PC-9 (cell line): ENCODE results near the gene VSIG8. TPM values are rescaled to one million over a fixed set of nuclear protein-coding genes. Genes with fewer than 3 reads are reported as not detected.

Experiments
- BruUV-seq: library from RNA; stranded (reverse); fragments of 400-500 nt; replicated peaks from 2 replicates; lab custom pipeline; 2021; lab: Mats Ljungman, UMichigan
- CTCF ChIA-PET: fragments of 300-600 bp; sonication (Branson Sonifier 250); formaldehyde crosslinking; loops from one replicate; lab custom pipeline; 2022; ENCODE audit warnings: antibody characterized with exemption; lab: Charles Lee
- POLR2A ChIA-PET: fragments of 300-600 bp; sonication (Branson Sonifier 250); formaldehyde crosslinking; loops from one replicate; lab custom pipeline; 2022; ENCODE audit warnings: antibody characterized with exemption; ENCODE audit not compliant: unreplicated experiment; lab: Charles Lee
- DNase-seq, 2 experiments: peaks; one replicate each; pipeline versions ENCODE4 v3.0.0 to v3.0.0-alpha.2; 2015 to 2022; ENCODE audit warnings: mixed read lengths in 1 of 2
- H2AFZ ChIP-seq: fragments of 200-600 bp; sonication (generic); 2 replicates; pipeline ENCODE4 v1.8.1; 2017; ENCODE audit warnings: antibody characterized with exemption
- H3F3A ChIP-seq: fragments of 200-600 bp; sonication (generic); 2 replicates; pipeline ENCODE4 v1.8.1; 2017; ENCODE audit warnings: antibody characterized with exemption, mild to moderate bottlenecking, low read depth; ENCODE audit not compliant: insufficient read depth
- H3K27ac ChIP-seq: fragments of 200-600 bp; sonication (generic); 2 replicates; pipeline ENCODE4 v1.6.1; 2016; ENCODE audit warnings: mixed run types
- H3K27me3 ChIP-seq: fragments of 200-600 bp; sonication (generic); 2 replicates; pipeline ENCODE4 v1.6.1; 2016; ENCODE audit warnings: low read depth, mixed run types; ENCODE audit not compliant: insufficient read depth
- H3K36me3 ChIP-seq: fragments of 200-600 bp; sonication (generic); 2 replicates; pipeline ENCODE4 v1.6.1; 2016; ENCODE audit warnings: low read depth, mixed run types
- H3K4me1 ChIP-seq: fragments of 200-600 bp; sonication (generic); replicated peaks from 2 replicates; pipeline ENCODE4 v1.6.1; 2016; ENCODE audit warnings: mixed run types; ENCODE audit not compliant: insufficient read depth
- H3K4me2 ChIP-seq: fragments of 200-600 bp; sonication (generic); 2 replicates; pipeline ENCODE4 v1.6.1; 2017; ENCODE audit warnings: mixed run types
- H3K4me3 ChIP-seq: fragments of 200-600 bp; sonication (generic); 2 replicates; pipeline ENCODE4 v1.6.1; 2016; ENCODE audit warnings: mixed run types
- H3K79me2 ChIP-seq: fragments of 200-600 bp; sonication (generic); 2 replicates; pipeline ENCODE4 v1.6.1; 2017; ENCODE audit warnings: low read depth, mixed run types
- H3K9me2 ChIP-seq: fragments of 200-600 bp; sonication (generic); 2 replicates; pipeline ENCODE4 v1.8.1; 2017; ENCODE audit warnings: mild to moderate bottlenecking; ENCODE audit not compliant: insufficient read depth
- H3K9me3 ChIP-seq: fragments of 200-600 bp; sonication (generic); 2 replicates; pipeline ENCODE4 v1.8.1; 2016; ENCODE audit warnings: low read depth; ENCODE audit not compliant: insufficient read depth
- H4K20me1 ChIP-seq: fragments of 200-600 bp; sonication (generic); 2 replicates; pipeline ENCODE4 v1.8.1; 2017; ENCODE audit not compliant: insufficient read depth
- CTCF ChIP-seq: fragments of 200-600 bp; sonication (generic); conservative IDR thresholded peaks from 2 replicates; pipeline ENCODE4 v1.6.1; 2017; ENCODE audit warnings: mixed run types, antibody characterized with exemption, mild to moderate bottlenecking, moderate library complexity
- EZH2 ChIP-seq: fragments of 200-600 bp; sonication (generic); IDR thresholded peaks from 2 replicates; pipeline ENCODE4 v1.8.0; 2017; ENCODE audit warnings: antibody characterized with exemption, low read depth
- intact Hi-C: fragments of 100-400 bp; cut with micrococcal nuclease; formaldehyde crosslinking; loops from one replicate; pipeline ENCODE4 v1.10.0; 2022; ENCODE audit not compliant: unreplicated experiment
- total RNA-seq: library from RNA; stranded (reverse); gene quantifications from 2 replicates; pipeline ENCODE4 v1.2.3, GENCODE V29; 2021

The VSIG8 gene
- total RNA-seq, 1 experiment from 2014 or later = not detected

GRCh38 chr1:159835356-159835755 is 27.1 kb downstream of the VSIG8 start:
- no peaks in the 10 kb centered on the region for H3K9me3 ChIP-seq
- H2AFZ ChIP-seq = no peak overlapping the region
- no peak for TF ChIP-seq CTCF
- TF ChIP-seq EZH2 = no peak
- H3K9me2 ChIP-seq = no peaks in the 10 kb centered on the region
- CTCF ChIA-PET = no interaction called here
- POLR2A ChIA-PET = no interaction called here
- no peak overlapping the region for H3K4me2 ChIP-seq
- no peak overlapping the region for H3K27ac ChIP-seq
- no peak for DNase-seq
- no peaks in the 10 kb centered on the region for H3K79me2 ChIP-seq
- no peaks in the 10 kb centered on the region for H3F3A ChIP-seq
- H3K4me1 ChIP-seq = peaks cover 20% of the 10 kb centered on the region
- H3K27me3 ChIP-seq = no peaks in the 10 kb centered on the region
- intact Hi-C loops = no loop called here
- no TSS peak for BruUV-seq
- H3K36me3 ChIP-seq = no peaks in the 10 kb centered on the region
- H3K4me3 ChIP-seq = no peak overlapping the region
- H4K20me1 ChIP-seq = no peaks in the 10 kb centered on the region

- POLR2A ChIA-PET = no interaction called here
- BruUV-seq = no TSS peak
Observed at GRCh38 chr1:159832309-159832708, 30.1 kb downstream of the VSIG8 start.

GRCh38 chr1:159831412-159832141 is 30.9 kb downstream of the VSIG8 start:
- Histone ChIP-seq H3K4me1 (peaks cover under 1% of the 10 kb centered on the region; the same call in 1 of the 2 replicates), H3K9me2 (no peaks in the 10 kb centered on the region), H3K4me2 (no peak overlapping the region), H3K36me3 (no peaks in the 10 kb centered on the region), H4K20me1 (no peaks in the 10 kb centered on the region), H3F3A (no peaks in the 10 kb centered on the region), H3K79me2 (no peaks in the 10 kb centered on the region), H3K27ac (no peak overlapping the region), H3K27me3 (no peaks in the 10 kb centered on the region), H2AFZ (no peak overlapping the region), H3K4me3 (no peak overlapping the region), H3K9me3 (no peaks in the 10 kb centered on the region)
- POLR2A ChIA-PET = no interaction called here
- DNase-seq = no peak
- intact Hi-C loops = no loop called here
- TF ChIP-seq EZH2 (no peak), CTCF (no peak)
- CTCF ChIA-PET = no interaction called here
- no TSS peak for BruUV-seq

More at GRCh38 chr1:159832309-159832708, 30.1 kb downstream of the VSIG8 start:
- H3F3A ChIP-seq = no peaks in the 10 kb centered on the region
- no peaks in the 10 kb centered on the region for H3K36me3 ChIP-seq
- no peak overlapping the region for H3K4me2 ChIP-seq
- no peaks in the 10 kb centered on the region for H3K79me2 ChIP-seq
- no peaks in the 10 kb centered on the region for H3K9me2 ChIP-seq
- H3K9me3 ChIP-seq = no peaks in the 10 kb centered on the region
- no peak for DNase-seq
- TF ChIP-seq CTCF (no peak), EZH2 (no peak)
- H3K27me3 ChIP-seq = no peaks in the 10 kb centered on the region
- intact Hi-C loops = no loop called here
- CTCF ChIA-PET = no interaction called here
- H2AFZ ChIP-seq = no peak overlapping the region
- H3K4me1 ChIP-seq = peaks cover 8% of the 10 kb centered on the region
- H3K27ac ChIP-seq = no peak overlapping the region
- H4K20me1 ChIP-seq = no peaks in the 10 kb centered on the region
- H3K4me3 ChIP-seq = no peak overlapping the region
